ENCODE measurements around the gene ARID2. TPM values are rescaled to one million over a fixed set of nuclear protein-coding genes. Genes with fewer than 3 reads are reported as not detected.

Gene ARID2
- total and polyA plus RNA-seq, 2 of the 13 experiments (the other 11 are each of a cell fraction or from before 2014, with no cell fraction given): 15.9 to 22.2 TPM

DNA sequence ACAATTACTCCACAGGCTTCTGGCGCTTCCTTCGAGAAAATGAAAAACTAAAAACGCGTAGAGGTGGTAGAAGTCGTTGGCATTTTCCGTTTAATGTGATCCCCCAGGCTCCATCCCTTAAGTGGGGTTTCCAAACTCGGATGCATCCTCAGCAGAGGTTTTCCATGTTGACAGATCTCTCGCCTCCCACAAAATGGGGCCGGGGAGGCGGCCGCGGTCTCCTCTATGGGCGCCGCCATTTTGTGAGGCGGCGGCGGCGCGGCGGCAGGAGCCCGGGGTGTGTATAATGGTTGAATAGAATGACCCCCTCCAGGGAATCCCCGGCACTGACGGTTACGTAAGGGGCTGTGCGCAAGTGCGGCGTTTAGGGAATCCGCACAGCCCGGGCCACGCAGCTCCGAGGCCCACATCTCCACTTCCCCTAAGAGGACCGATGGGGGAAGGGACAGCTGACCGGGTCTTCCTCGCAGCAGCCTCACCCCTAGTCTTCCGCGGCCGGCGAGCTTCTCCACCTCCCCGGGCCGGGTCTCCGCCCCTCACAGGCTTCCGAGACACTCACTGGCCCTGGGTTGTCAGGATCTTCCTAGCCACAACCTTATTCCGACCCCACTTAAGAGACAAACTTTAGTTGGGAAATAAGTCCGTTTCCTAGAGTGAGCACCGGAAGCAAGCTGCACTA is 2.1 kb upstream of the ARID2 start (continued):
- peak; percentile 28; the same call in 1 of the 2 replicates for TF ChIP-seq RAD21 (CRISPR knock-in tag; IDR thresholded peaks at IDR 0.05)
- TF ChIP-seq TBX3 (IDR thresholded peaks at IDR 0.05; ENCODE audit: borderline replicate concordance): no peak; the same call in 1 of the 2 replicates
- TF ChIP-seq BRCA1 (CRISPR knock-in tag; IDR thresholded peaks at IDR 0.05): no peak
- TF ChIP-seq ZNF841 (CRISPR knock-in tag; IDR thresholded peaks at IDR 0.05; ENCODE audit: borderline replicate concordance): no peak
- no peak for TF ChIP-seq CENPBD1 (CRISPR knock-in tag; IDR thresholded peaks at IDR 0.05; ENCODE audit: borderline replicate concordance, low read depth)
- TF ChIP-seq, protein P1, sequence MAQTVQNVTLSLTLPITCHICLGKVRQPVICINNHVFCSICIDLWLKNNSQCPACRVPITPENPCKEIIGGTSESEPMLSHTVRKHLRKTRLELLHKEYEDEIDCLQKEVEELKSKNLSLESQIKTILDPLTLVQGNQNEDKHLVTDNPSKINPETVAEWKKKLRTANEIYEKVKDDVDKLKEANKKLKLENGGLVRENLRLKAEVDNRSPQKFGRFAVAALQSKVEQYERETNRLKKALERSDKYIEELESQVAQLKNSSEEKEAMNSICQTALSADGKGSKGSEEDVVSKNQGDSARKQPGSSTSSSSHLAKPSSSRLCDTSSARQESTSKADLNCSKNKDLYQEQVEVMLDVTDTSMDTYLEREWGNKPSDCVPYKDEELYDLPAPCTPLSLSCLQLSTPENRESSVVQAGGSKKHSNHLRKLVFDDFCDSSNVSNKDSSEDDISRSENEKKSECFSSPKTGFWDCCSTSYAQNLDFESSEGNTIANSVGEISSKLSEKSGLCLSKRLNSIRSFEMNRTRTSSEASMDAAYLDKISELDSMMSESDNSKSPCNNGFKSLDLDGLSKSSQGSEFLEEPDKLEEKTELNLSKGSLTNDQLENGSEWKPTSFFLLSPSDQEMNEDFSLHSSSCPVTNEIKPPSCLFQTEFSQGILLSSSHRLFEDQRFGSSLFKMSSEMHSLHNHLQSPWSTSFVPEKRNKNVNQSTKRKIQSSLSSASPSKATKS (CRISPR knock-in tag; IDR thresholded peaks at IDR 0.05): no peak
- TF ChIP-seq ZNF704 (CRISPR knock-in tag; IDR thresholded peaks at IDR 0.05; ENCODE audit: borderline replicate concordance): peak; percentile 74; the same call in 1 of the 2 replicates
- no peak for TF ChIP-seq KLF13 (CRISPR knock-in tag; IDR thresholded peaks at IDR 0.05)
- no peak for TF ChIP-seq ZNF7 (CRISPR knock-in tag; IDR thresholded peaks at IDR 0.05)
- TF ChIP-seq ZFP36 (IDR thresholded peaks at IDR 0.05; ENCODE audit: borderline replicate concordance, low read depth, low read length, partially characterized antibody): no peak
- TF ChIP-seq ZNF180 (CRISPR knock-in tag; IDR thresholded peaks at IDR 0.05; ENCODE audit: borderline replicate concordance, low read depth): no peak
- TF ChIP-seq PRPF4 (IDR thresholded peaks at IDR 0.05; ENCODE audit: low read depth, low read length, poor library complexity, severe bottlenecking): no peak
- TF ChIP-seq SIX4 (CRISPR knock-in tag; IDR thresholded peaks at IDR 0.05): no peak
- TF ChIP-seq FOXJ3 (CRISPR knock-in tag; IDR thresholded peaks at IDR 0.05; ENCODE audit: borderline replicate concordance): no peak
- no peak for TF ChIP-seq JUNB (CRISPR knock-in tag; IDR thresholded peaks at IDR 0.05; ENCODE audit: borderline replicate concordance)
- TF ChIP-seq PHF5A (CRISPR knock-in tag; IDR thresholded peaks at IDR 0.05; ENCODE audit: low read depth, unreplicated experiment): peak; percentile 79
- 0 out of 2 replicates have a peak, but pooled peaks have one; percentile 55 for TF ChIP-seq ZFP82 (CRISPR knock-in tag; IDR thresholded peaks at IDR 0.05; ENCODE audit: borderline replicate concordance)
- TF ChIP-seq GLMP (CRISPR knock-in tag; IDR thresholded peaks at IDR 0.05; ENCODE audit: borderline replicate concordance): no peak
- TF ChIP-seq JUN (CRISPR knock-in tag; IDR thresholded peaks at IDR 0.05): no peak
- TF ChIP-seq ZFAT (CRISPR knock-in tag; conservative IDR thresholded peaks at IDR 0.05): no peak
- TF ChIP-seq ZNF75D (CRISPR knock-in tag; IDR thresholded peaks at IDR 0.05; ENCODE audit: borderline replicate concordance): no peak
- TF ChIP-seq, protein P2, sequence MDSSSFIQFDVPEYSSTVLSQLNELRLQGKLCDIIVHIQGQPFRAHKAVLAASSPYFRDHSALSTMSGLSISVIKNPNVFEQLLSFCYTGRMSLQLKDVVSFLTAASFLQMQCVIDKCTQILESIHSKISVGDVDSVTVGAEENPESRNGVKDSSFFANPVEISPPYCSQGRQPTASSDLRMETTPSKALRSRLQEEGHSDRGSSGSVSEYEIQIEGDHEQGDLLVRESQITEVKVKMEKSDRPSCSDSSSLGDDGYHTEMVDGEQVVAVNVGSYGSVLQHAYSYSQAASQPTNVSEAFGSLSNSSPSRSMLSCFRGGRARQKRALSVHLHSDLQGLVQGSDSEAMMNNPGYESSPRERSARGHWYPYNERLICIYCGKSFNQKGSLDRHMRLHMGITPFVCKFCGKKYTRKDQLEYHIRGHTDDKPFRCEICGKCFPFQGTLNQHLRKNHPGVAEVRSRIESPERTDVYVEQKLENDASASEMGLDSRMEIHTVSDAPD (CRISPR knock-in tag; IDR thresholded peaks at IDR 0.05): no peak
- TF ChIP-seq ZFX (CRISPR knock-in tag; IDR thresholded peaks at IDR 0.05; ENCODE audit: low read depth): peak; percentile 61; the same call in 1 of the 2 replicates
- no peak for TF ChIP-seq SRY (CRISPR knock-in tag; IDR thresholded peaks at IDR 0.05)

Measured in HepG2 (cell line).